Stimulated activated CD8-positive, alpha-beta memory T cell treated with anti-CD3 and anti-CD28 coated beads, Interleukin-12 subunit alpha, Interleukin-12 subunit beta, amount 100 ng/mL, for 24 hours (primary cell): Measurements from ENCODE around the gene TNFRSF17.
"Not testable (repeated sequence)": the region's sequence is repeated elsewhere in the genome, so short reads cannot be mapped to it uniquely, and the experiment has no call there.

Experiments used
- DNase-seq: peaks from one replicate; pipeline ENCODE4 v3.0.0-alpha.2; 2020; ENCODE audit errors: extremely low read depth

The TNFRSF17 gene

GRCh38 chr16:11964761-11965551, at the start of gene TNFRSF17:
TNFRSF17 (plus strand) TSS chr16:11965210; CDS start chr16:11965325, 115 bp downstream.
- no peak for DNase-seq

GRCh38 chr16:11915644-11916523, 49.1 kb upstream of the TNFRSF17 start, which contains the start of gene GSPT1:
GSPT1 (minus strand) TSS chr16:11915956; CDS start chr16:11915720, 236 bp downstream.
- DNase-seq = peak; percentile 99

DNA sequence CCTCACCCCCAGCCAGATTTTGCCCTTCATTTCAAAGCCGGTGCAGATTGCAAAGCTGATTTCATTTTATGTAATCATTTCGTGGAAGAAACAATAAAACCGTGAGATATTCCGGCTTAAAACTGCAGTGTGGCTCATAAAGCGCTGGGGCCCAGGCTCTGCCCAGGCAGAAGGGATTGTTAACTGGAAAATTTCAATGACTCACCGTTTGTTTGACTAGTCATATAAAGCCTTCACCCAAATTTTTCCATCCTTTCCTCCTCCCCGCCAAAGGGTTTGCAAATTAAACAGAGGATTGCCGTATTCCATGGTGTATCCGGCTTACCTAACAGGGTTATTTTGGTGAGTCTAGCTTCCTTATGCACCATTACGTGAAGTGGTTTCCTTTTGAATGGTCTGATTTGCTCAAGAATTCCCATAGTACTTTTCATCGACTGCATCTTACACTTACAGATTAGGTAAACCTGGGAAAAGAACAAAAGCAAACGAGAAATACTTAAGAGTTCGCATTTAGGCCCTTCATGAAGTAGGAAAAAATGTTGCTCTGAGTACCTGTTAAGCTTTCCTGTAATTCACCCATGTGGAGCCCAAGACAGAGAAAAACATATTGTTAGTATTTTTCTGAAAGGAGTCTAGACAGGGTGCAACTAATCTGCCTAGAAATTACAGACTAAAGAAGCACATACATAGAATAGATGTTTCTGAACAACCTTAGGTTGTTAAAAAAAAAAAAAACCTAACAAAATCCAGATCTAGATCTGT, 48.3 kb upstream of the TNFRSF17 start:
- no peak for DNase-seq

- DNase-seq = not testable (repeated sequence)
These were observed 41.0 kb upstream of the TNFRSF17 start for GRCh38 chr16:11924046-11924445.

- DNase-seq = not testable (repeated sequence)
These were observed 37.7 kb upstream of the TNFRSF17 start for GRCh38 chr16:11927350-11927749.

- DNase-seq = not testable (repeated sequence)
These were observed 23.1 kb upstream of the TNFRSF17 start, which contains the start of gene NPIPB2 for GRCh38 chr16:11941945-11942344. NPIPB2 (minus strand) TSS chr16:11942045; CDS start chr16:11942045, 0 bp downstream.

DNA sequence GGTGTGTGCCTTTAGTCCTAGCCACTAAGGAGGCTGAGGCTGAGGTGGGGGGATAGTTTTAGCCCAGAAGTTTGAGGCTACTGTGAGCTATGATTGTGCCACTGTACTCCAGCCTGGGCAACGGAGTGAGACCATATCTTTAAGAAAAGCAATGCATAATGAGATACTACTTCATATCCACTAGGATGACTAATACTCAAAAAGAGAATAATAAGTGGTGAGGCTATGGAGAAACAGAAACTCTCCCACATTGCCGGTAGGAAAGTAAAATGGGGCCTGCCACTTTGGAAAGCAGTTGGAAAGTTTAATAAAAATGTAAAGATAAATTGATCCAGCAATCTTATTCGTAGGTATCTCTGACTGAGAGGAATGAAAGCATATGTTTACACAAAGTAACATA, 18.6 kb upstream of the TNFRSF17 start:
- DNase-seq = no peak

GRCh38 chr16:11948819-11949218, 16.2 kb upstream of the TNFRSF17 start:
- DNase-seq = no peak

DNA sequence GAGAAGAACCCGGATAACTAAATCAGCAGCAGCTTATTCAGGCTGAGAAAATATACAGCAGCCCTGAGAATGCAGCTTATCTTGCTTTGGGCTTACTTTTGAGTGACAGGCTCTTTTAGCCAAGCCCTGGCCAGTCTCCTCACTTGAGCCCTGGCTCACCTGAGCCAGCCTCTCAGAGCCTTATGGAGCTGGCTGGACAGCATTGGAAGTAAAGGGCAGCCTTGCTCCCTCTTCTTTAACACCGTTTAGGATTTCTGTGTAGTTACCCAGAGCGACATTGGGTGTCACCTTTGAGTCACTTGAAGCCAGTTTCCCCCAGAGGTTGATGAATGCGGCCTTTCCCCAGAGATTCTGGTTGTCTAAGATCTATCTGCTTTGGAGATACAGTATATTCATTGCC, 15.5 kb upstream of the TNFRSF17 start:
- no peak for DNase-seq

- DNase-seq = no peak
These were observed 14.6 kb upstream of the TNFRSF17 start for GRCh38 chr16:11950388-11950787.

GRCh38 chr16:11953576-11953975, 11.4 kb upstream of the TNFRSF17 start:
- not testable (repeated sequence) for DNase-seq

DNA sequence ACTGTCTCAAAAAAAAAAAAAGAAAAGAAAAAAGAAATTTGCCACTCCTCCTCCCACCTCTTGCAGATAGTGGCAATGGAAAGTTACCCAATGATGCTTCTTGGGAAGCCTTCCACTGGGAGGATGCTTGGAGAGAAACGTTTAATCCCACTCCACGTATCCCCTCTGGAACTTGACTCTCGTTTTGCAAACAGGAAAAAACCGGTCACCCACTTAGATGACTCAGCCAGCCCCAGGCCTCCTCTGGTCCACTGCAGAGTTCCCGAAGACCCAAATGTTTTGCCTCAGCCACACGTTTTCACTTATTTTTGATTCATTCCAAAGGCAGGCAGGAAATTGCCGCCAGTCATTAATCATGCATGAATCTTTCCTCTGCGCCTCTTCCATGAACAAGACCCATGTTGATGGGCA, 9.3 kb upstream of the TNFRSF17 start:
- DNase-seq = no peak

DNA sequence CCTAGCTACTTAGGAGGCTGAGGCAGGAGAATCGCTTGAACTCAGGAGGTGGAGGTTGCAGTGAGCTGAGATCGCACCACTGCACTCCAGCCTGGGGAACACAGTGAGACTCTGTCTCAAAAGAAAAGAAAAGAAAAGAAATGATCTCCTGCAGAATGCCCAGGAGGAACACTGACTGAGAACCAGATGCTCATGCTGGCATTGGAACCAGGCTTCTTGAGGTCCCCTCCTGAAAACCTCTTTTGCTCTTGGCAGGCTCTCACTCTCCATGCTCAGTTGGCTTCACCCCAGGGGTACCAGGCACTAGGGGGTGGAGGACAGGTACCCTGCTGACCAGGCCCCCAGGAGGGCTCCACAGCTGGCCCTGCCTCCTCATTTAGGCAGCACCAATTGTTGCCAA, 8.5 kb upstream of the TNFRSF17 start:
- DNase-seq = no peak

DNA sequence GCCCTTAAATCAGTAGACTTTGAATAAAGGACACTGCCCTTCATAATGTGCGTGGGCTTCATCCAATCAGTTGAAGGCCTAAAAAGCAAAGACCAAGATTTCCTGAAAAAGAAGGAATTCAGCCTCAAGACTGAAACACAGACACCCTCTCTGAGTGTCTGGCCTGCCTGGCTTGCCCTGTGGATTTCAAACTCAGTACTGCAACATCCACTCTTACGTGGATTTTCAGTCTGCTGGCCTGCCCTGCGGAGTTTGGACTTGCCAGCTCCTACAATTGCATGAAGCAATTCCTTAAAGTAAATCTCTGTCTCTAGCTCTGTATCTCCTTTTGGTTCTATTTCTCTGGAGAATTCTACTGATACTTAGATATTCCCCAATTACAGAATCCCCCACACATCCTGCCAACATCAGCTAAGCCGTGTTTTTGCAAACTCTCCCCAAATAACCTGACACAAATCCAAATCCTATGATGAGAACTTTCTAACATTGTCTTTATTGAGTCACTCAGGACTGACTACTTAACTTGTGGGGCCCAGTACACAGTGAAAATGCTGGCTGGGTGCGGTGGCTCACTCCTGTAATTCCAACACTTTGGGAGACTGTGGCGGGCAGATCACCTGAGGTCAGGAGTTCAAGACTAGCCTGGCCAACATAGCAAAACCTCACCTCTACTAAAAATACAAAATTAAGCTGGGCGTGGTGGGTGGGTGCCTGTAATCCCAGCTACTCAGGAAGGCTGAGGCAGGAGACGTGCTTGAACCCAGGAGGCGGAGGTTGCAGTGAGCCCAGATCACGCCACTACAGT, 7.2 kb upstream of the TNFRSF17 start:
- DNase-seq = no peak

- not testable (repeated sequence) for DNase-seq
These were observed 2.6 kb upstream of the TNFRSF17 start for GRCh38 chr16:11962457-11962856.

DNA sequence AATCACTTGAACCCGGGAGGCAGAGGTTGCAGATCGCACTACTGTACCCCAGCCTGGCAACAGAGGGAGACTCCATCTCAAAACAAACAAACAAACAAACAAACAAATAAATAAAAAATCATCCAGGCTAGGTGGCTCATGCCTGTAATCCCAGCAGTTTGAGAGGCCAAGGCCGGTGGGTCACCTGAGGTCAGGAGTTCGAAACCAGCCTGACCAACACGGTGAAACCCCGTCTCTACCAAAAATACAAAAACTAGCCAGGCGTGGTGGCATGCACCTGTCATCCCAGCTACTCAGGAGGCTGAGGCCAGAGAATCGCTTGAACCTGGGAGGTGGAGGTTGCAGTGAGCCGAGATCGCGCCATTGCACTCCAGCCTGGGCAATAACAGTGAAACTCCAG, 2.0 kb upstream of the TNFRSF17 start:
- not testable (repeated sequence) for DNase-seq

GRCh38 chr16:11963706-11964105, 1.3 kb upstream of the TNFRSF17 start:
- DNase-seq = no peak

DNA sequence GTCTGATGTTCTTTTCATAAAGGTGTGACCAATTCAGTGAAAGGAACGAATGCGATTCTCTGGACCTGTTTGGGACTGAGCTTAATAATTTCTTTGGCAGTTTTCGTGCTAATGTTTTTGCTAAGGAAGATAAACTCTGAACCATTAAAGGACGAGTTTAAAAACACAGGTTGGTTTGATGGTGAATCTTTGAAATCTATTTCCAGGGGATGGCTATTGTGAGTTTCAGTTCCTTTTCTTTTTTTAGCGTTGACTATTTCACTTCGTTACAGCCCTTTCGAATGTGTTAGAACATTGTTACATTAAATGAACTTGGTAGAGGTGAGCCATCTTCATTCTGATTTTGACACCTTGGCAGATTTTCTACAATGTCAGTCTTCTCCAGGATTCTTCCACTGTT, 1.2 kb downstream of the TNFRSF17 start:
- DNase-seq = no peak

- DNase-seq = no peak
These were observed 2.3 kb downstream of the TNFRSF17 start for GRCh38 chr16:11967195-11967911.

GRCh38 chr16:11968577-11968976, 3.6 kb downstream of the TNFRSF17 start:
- no peak for DNase-seq
